BE2C (cell line): ENCODE data around the gene SORCS1.

Source experiments
- DNase-seq: peaks from one replicate; pipeline ENCODE4 v3.0.0-alpha.2; 2020
- H3K27me3 ChIP-seq: fragments of 250-450 bp; sonication (Bioruptor Pico); 2 replicates; pipeline ENCODE4 v1.5.1; 2020; ENCODE audit warnings: mild to moderate bottlenecking
- H3K36me3 ChIP-seq: fragments of 250-450 bp; sonication (Bioruptor Pico); 2 replicates; pipeline ENCODE4 v1.5.1; 2020; ENCODE audit warnings: mild to moderate bottlenecking
- H3K4me1 ChIP-seq: fragments of 250-450 bp; sonication (Bioruptor Pico); 2 replicates; pipeline ENCODE4 v1.5.1; 2020
- H3K4me3 ChIP-seq: 2 replicates; pipeline ENCODE4 v1.5.1; 2011; ENCODE audit warnings: low read depth, low read length
- H3K9me3 ChIP-seq: fragments of 250-450 bp; sonication (Bioruptor Pico); 2 replicates; pipeline ENCODE4 v1.5.1; 2020
- TF ChIP-seq, protein P1 (sequence below): IDR thresholded peaks from 2 replicates; pipeline ENCODE4 v1.5.1; 2012; ENCODE audit warnings: mild to moderate bottlenecking, low read depth, low read length

The SORCS1 gene

DNA sequence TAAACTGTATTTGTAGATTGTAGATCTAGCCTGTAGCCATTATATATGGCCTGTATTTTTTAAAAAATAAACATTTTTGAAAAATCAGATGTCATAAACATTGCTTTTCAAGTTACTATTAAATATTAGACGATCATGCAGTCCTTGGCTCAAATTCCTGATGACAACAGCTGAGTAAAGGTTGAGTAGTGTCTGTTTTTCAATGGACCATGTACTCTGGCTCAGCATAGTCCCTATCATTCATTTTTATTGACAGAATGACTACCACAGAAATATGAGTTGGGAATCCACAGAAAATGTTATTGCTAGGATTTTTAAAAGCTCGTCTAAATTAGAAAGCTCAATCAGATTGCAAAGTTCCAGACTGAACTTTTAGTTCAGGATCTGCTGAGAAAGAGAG lies 145.4 kb downstream of the SORCS1 start:
- Histone ChIP-seq H3K36me3 (no peaks in the 10 kb centered on the region), H3K4me3 (no peak overlapping the region), H3K4me1 (peaks cover 23% of the 10 kb centered on the region), H3K27me3 (no peaks in the 10 kb centered on the region), H3K9me3 (no peaks in the 10 kb centered on the region)
- DNase-seq: no peak
- TF ChIP-seq, protein P1, sequence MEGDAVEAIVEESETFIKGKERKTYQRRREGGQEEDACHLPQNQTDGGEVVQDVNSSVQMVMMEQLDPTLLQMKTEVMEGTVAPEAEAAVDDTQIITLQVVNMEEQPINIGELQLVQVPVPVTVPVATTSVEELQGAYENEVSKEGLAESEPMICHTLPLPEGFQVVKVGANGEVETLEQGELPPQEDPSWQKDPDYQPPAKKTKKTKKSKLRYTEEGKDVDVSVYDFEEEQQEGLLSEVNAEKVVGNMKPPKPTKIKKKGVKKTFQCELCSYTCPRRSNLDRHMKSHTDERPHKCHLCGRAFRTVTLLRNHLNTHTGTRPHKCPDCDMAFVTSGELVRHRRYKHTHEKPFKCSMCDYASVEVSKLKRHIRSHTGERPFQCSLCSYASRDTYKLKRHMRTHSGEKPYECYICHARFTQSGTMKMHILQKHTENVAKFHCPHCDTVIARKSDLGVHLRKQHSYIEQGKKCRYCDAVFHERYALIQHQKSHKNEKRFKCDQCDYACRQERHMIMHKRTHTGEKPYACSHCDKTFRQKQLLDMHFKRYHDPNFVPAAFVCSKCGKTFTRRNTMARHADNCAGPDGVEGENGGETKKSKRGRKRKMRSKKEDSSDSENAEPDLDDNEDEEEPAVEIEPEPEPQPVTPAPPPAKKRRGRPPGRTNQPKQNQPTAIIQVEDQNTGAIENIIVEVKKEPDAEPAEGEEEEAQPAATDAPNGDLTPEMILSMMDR: no peak

DNA sequence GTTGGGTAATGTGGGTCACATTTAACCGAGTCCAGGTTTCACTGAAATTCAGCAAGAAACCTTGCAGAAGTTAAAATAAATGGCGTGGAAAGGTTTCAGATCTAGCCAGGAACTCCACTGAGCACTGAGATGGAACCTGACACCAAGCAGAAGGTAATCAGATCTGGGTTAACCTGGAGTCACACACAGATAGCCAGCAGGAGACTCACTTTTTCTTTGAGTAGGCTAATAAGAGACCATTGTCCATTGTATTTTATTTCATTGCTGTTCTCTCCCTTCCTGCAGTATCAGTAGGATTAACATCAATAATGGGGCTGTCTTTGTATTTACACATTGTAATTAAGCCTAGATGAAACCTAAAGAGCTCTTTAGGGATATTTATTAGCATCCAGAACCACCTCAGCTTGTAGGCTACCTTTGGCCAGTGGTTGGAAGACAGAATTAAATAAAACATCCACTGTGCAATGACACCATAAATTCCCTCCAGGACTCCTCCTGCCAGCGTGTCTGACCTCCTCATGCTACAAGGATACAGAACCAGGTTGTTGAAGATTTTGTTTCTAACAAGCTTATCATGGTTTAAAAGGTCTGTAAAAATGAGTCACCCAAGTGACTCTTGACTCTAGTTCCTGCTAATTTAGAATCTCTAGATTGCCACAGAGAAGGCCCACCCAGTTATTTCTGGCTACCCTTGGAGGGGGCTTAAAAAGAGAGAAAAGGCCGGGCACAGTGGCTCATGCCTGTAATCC lies 151.1 kb downstream of the SORCS1 start:
- Histone ChIP-seq H3K9me3 (no peaks in the 10 kb centered on the region), H3K4me1 (peaks cover 6% of the 10 kb centered on the region; the same call in 1 of the 2 replicates), H3K4me3 (no peak overlapping the region), H3K27me3 (no peaks in the 10 kb centered on the region), H3K36me3 (no peaks in the 10 kb centered on the region)
- TF ChIP-seq, protein P1: no peak
- DNase-seq: no peak

DNA sequence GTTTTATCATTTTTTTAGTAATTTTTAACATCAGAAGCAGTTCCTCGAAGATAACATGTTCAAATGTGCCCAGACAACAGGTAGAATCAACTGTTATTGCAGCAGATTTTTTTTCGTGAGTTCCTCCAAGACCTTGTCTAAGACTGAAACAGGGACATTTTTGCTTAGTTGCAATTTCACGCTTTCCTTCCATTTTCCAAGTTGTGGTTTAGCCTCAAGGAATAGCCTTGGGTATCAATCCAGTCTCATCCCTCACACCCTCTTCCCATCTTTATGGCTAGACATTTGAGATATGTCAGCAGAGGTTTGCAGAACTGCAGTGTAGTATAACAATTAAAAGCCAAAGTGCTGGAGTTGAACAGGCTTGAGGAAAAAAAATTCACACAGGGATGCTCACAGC lies 152.5 kb downstream of the SORCS1 start:
- Histone ChIP-seq H3K36me3 (no peaks in the 10 kb centered on the region), H3K4me1 (peaks cover 6% of the 10 kb centered on the region; the same call in 1 of the 2 replicates), H3K27me3 (no peaks in the 10 kb centered on the region), H3K9me3 (no peaks in the 10 kb centered on the region), H3K4me3 (no peak overlapping the region)
- no peak for DNase-seq
- TF ChIP-seq, protein P1: no peak

DNA sequence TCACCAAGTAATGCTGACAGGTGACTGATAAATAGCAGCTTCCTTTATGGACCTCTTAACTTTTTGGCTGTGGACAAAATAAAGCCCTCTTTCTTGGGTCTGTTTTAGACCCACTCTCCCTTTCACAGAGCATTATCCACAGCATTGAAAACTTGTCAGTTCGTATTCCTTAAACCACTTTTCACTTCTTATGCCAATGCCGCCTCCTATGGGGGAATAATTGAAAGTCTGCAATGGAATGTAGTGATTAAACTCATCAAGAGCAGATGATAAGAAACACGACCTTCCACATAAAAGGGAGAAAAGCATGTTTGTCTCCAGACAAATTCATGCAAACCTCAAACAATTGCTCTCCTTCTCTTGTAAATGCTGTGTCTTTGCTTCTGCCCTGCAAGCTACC lies 153.4 kb downstream of the SORCS1 start:
- peaks cover 6% of the 10 kb centered on the region; the same call in 1 of the 2 replicates for H3K4me1 ChIP-seq
- TF ChIP-seq, protein P1: peak; percentile 16; the same call in 1 of the 2 replicates
- no peak for DNase-seq
- no peak overlapping the region for H3K4me3 ChIP-seq
- no peaks in the 10 kb centered on the region for H3K36me3 ChIP-seq
- H3K27me3 ChIP-seq: no peaks in the 10 kb centered on the region
- H3K9me3 ChIP-seq: no peaks in the 10 kb centered on the region

DNA sequence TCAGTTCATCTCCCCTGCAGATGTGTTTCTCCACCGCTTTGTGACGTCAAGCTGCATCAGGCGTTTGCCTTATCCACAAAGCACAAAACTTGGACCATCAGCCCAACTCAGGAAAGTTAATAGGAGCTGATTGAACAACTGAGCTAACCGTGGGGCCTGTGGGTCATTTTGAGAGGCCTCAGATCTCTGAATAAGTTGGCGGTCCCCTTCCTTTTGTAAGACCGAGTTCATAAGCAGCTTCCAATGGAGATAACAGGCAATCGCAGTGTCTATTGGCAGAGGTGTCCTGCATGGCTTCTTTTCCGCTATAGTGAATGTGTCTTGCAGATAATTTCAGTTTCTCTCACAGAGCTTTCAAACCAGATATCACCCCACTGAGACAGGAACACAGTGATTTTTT lies 154.0 kb downstream of the SORCS1 start:
- Histone ChIP-seq H3K4me3 (no peak overlapping the region), H3K4me1 (peaks cover 6% of the 10 kb centered on the region; the same call in 1 of the 2 replicates), H3K36me3 (no peaks in the 10 kb centered on the region), H3K9me3 (no peaks in the 10 kb centered on the region), H3K27me3 (no peaks in the 10 kb centered on the region)
- TF ChIP-seq, protein P1: no peak
- DNase-seq: no peak

DNA sequence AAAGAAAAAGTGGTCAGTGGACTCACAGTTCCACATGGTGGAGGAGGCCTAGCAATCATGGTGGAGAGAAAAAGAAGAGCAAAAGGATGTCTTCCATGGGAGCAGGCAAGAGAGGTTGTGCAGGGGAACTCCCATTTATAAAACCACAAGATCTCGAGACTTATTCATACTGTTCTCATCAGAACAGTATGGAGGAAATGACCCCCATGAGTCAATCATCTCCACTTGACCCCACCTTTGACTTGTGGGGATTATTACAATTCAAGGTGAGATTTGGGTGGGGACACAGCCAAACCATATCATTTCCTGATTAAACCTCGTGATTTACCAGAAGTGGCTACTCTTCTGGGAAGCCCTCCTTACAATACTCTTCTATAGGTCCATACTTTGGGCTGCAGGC lies 160.1 kb downstream of the SORCS1 start:
- Histone ChIP-seq H3K4me1 (peaks cover 6% of the 10 kb centered on the region), H3K4me3 (no peak overlapping the region), H3K27me3 (no peaks in the 10 kb centered on the region), H3K9me3 (no peaks in the 10 kb centered on the region), H3K36me3 (no peaks in the 10 kb centered on the region)
- no peak for DNase-seq
- TF ChIP-seq, protein P1: no peak
